Gastroesophageal sphincter (tissue), 3 donors: ENCODE measurements around the gene TNKS2.

Source experiments
- EP300 ChIP-seq: sonication (generic); formaldehyde crosslinking; IDR thresholded peaks from one replicate; pipeline ENCODE4 v1.6.1; 2017; ENCODE audit warnings: antibody characterized with exemption, mild to moderate bottlenecking
- POLR2A ChIP-seq, 2 donors: fragments of 450-650 bp; IDR thresholded peaks; one replicate each; pipeline ENCODE4 v1.6.1; 2017; ENCODE audit warnings: antibody characterized with exemption in 2 of 2, mild to moderate bottlenecking in 2 of 2, moderate library complexity in 1 of 2
- POLR2AphosphoS5 ChIP-seq: sonication (generic); formaldehyde crosslinking; IDR thresholded peaks from one replicate; pipeline ENCODE4 v1.6.1; 2017; ENCODE audit warnings: antibody characterized with exemption
- TF ChIP-seq, protein P1 (sequence below), 4 experiments: fragments of 200-600 bp in 2 of 4; fragments of 450-650 bp in 2 of 4; sonication (generic) in 1 of 4; IDR thresholded peaks; one replicate each; pipeline ENCODE4 v1.5.1; 2017 to 2019; ENCODE audit warnings: antibody characterized with exemption in 4 of 4, mild to moderate bottlenecking in 2 of 4, moderate library complexity in 2 of 4

DNA sequence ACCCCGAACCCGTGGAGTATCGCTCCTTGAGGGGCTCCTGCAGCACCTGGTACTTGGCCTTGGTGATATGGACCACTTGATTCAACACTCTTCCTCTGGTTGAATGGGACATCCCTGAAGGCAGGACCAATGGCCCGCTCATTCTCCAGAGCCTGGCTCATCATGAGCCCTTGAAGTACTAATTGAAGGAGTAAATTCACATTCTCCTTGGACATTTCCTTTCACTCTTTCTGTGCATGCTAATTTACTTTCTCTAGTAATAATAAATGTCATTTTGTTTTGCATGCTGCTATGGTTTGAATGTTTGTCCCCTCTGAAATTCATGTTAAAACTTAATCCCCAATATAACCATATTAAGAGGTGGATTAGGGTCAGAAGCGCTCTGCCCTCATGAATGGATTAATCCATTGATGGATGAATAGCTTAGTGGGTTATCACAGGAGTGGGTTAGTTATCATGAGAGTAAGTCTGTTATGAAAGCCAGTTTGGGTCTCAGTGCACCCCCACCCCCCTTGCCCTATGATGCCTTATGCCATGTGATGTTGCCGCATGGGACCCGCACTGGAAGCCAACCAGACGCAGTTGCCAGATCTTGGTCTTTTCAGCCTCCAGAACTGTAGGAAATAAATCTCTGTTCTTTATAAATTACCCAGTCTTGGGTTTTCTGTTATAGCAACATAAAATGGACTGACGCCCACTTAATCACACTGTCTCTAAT lies 87.3 kb downstream of the TNKS2 start:
- TF ChIP-seq, protein P1, sequence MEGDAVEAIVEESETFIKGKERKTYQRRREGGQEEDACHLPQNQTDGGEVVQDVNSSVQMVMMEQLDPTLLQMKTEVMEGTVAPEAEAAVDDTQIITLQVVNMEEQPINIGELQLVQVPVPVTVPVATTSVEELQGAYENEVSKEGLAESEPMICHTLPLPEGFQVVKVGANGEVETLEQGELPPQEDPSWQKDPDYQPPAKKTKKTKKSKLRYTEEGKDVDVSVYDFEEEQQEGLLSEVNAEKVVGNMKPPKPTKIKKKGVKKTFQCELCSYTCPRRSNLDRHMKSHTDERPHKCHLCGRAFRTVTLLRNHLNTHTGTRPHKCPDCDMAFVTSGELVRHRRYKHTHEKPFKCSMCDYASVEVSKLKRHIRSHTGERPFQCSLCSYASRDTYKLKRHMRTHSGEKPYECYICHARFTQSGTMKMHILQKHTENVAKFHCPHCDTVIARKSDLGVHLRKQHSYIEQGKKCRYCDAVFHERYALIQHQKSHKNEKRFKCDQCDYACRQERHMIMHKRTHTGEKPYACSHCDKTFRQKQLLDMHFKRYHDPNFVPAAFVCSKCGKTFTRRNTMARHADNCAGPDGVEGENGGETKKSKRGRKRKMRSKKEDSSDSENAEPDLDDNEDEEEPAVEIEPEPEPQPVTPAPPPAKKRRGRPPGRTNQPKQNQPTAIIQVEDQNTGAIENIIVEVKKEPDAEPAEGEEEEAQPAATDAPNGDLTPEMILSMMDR (IDR thresholded peaks at IDR 0.05) = no peak
- TF ChIP-seq EP300 (no peak), POLR2AphosphoS5 (no peak), POLR2A (IDR thresholded peaks at IDR 0.05) (no peak)
